Calu3 (cell line): ENCODE measurements around the gene SNX25. TPM values are rescaled to one million over a fixed set of nuclear protein-coding genes. Genes with fewer than 3 reads are reported as not detected.
"Not testable (repeated sequence)": the region's sequence is repeated elsewhere in the genome, so short reads cannot be mapped to it uniquely, and the experiment has no call there.

ENCODE experiments used
- BruUV-seq: library from RNA; stranded (reverse); fragments of 400-500 nt; replicated peaks from 2 replicates; lab custom pipeline; 2021; lab: Mats Ljungman, UMichigan
- CTCF ChIA-PET: fragments of 300-600 bp; sonication (Branson Sonifier 250); formaldehyde crosslinking; loops from one replicate; lab custom pipeline; 2022; ENCODE audit warnings: antibody characterized with exemption; lab: Charles Lee
- DNase-seq: peaks from one replicate; pipeline ENCODE4 v3.0.0; 2022
- H3K27ac Mint-ChIP-seq: one replicate; pipeline ENCODE4 v1.8.0; 2022; ENCODE audit warnings: mixed read lengths; ENCODE audit not compliant: unreplicated experiment
- H3K27me3 Mint-ChIP-seq: one replicate; pipeline ENCODE4 v1.8.0; 2022; ENCODE audit warnings: mixed read lengths; ENCODE audit not compliant: unreplicated experiment
- H3K36me3 Mint-ChIP-seq: one replicate; pipeline ENCODE4 v1.8.0; 2022; ENCODE audit warnings: mild to moderate bottlenecking, moderate library complexity, mixed read lengths; ENCODE audit not compliant: insufficient read depth, unreplicated experiment
- H3K4me1 Mint-ChIP-seq: one replicate; pipeline ENCODE4 v1.8.0; 2022; ENCODE audit warnings: mild to moderate bottlenecking, low read depth, mixed read lengths; ENCODE audit not compliant: unreplicated experiment
- H3K4me3 Mint-ChIP-seq: one replicate; pipeline ENCODE4 v1.8.0; 2022; ENCODE audit warnings: mild to moderate bottlenecking, low read depth, moderate library complexity, mixed read lengths; ENCODE audit not compliant: unreplicated experiment
- H3K9me3 Mint-ChIP-seq: one replicate; pipeline ENCODE4 v1.8.0; 2022; ENCODE audit warnings: low read depth, mixed read lengths; ENCODE audit not compliant: unreplicated experiment
- CTCF ChIP-seq: fragments of 200-600 bp; IDR thresholded peaks from one replicate; pipeline ENCODE4 v1.8.0; 2022; ENCODE audit warnings: antibody characterized with exemption; ENCODE audit not compliant: unreplicated experiment
- intact Hi-C: fragments of 100-400 bp; cut with micrococcal nuclease; formaldehyde crosslinking; loops from one replicate; pipeline ENCODE4 v1.10.0; 2022; ENCODE audit not compliant: unreplicated experiment
- total RNA-seq: library from RNA; stranded (reverse); gene quantifications from 2 replicates; pipeline ENCODE4 v1.2.3, GENCODE V29; 2022

The SNX25 gene
- total RNA-seq, 1 experiment from 2014 or later, result 16.1 TPM

- DNase-seq, result no peak
- CTCF ChIA-PET, result interaction anchor here (0.6 to 1.1 kb wide), 2 partner anchors 13 to 110 kb away, joined by 3 to 4 read pairs; no protein-coding TSS in a partner anchor
- intact Hi-C loops, result no loop called here
- Mint-ChIP-seq H3K4me3 (no peak overlapping the region), H3K27ac (no peak overlapping the region), H3K4me1 (peaks cover 12% of the 10 kb centered on the region), H3K9me3 (no peaks in the 10 kb centered on the region), H3K36me3 (peaks cover 27% of the 10 kb centered on the region), H3K27me3 (no peaks in the 10 kb centered on the region)
- no peak for TF ChIP-seq CTCF
- BruUV-seq, result no TSS peak
Measured at GRCh38 chr4:185196437-185196836, 13.0 kb upstream of the SNX25 start.

- H3K27ac Mint-ChIP-seq, H3K4me3 Mint-ChIP-seq, BruUV-seq, H3K27me3 Mint-ChIP-seq, H3K9me3 Mint-ChIP-seq, CTCF ChIA-PET, DNase-seq, intact Hi-C loops: not testable (repeated sequence)
- Mint-ChIP-seq H3K4me1 (peaks cover 21% of the 10 kb centered on the region), H3K36me3 (peaks cover 32% of the 10 kb centered on the region)
Measured at GRCh38 chr4:185198189-185198588, 11.2 kb upstream of the SNX25 start.

- intact Hi-C loops, result loop anchor here (5.0 kb wide), 1 partner anchor 195 kb away; the partner anchor contains the start of genes ANKRD37 and LRP2BP
- H3K4me1 Mint-ChIP-seq, result peaks cover 17% of the 10 kb centered on the region
- BruUV-seq, result no TSS peak
- no peaks in the 10 kb centered on the region for H3K27me3 Mint-ChIP-seq
- peak; percentile 60 for DNase-seq
- H3K9me3 Mint-ChIP-seq, result no peaks in the 10 kb centered on the region
- peaks cover 42% of the 10 kb centered on the region for H3K36me3 Mint-ChIP-seq
- CTCF ChIA-PET, result no interaction called here
- no peak for TF ChIP-seq CTCF
- H3K4me3 Mint-ChIP-seq, result peak overlapping the region; percentile 81
- peak overlapping the region; percentile 92 for H3K27ac Mint-ChIP-seq
Measured at GRCh38 chr4:185201977-185202962, 7.1 kb upstream of the SNX25 start.

- peak overlapping the region; percentile 92 for H3K27ac Mint-ChIP-seq
- no peaks in the 10 kb centered on the region for H3K27me3 Mint-ChIP-seq
- CTCF ChIA-PET, result no interaction called here
- TF ChIP-seq CTCF, result no peak
- H3K36me3 Mint-ChIP-seq, result peaks cover 41% of the 10 kb centered on the region
- BruUV-seq, result TSS peak; percentile 72
- intact Hi-C loops, result loop anchor here (5.0 kb wide), 1 partner anchor 194 kb away; the partner anchor contains the start of genes ANKRD37 and LRP2BP
- H3K9me3 Mint-ChIP-seq, result no peaks in the 10 kb centered on the region
- peak overlapping the region; percentile 81 for H3K4me3 Mint-ChIP-seq
- peaks cover 17% of the 10 kb centered on the region for H3K4me1 Mint-ChIP-seq
- no peak for DNase-seq
Measured at GRCh38 chr4:185202984-185203485, 6.4 kb upstream of the SNX25 start.
